GM18858 (cell line): ENCODE measurements around the gene PIGU.
"Not testable (repeated sequence)": the region's sequence is repeated elsewhere in the genome, so short reads cannot be mapped to it uniquely, and the experiment has no call there.

Experiments
- ATAC-seq: cut with Tn5 transposase; IDR thresholded peaks from one replicate; pipeline ENCODE4 v1.9.1; 2021; ENCODE audit not compliant: unreplicated experiment

PIGU gene

DNA sequence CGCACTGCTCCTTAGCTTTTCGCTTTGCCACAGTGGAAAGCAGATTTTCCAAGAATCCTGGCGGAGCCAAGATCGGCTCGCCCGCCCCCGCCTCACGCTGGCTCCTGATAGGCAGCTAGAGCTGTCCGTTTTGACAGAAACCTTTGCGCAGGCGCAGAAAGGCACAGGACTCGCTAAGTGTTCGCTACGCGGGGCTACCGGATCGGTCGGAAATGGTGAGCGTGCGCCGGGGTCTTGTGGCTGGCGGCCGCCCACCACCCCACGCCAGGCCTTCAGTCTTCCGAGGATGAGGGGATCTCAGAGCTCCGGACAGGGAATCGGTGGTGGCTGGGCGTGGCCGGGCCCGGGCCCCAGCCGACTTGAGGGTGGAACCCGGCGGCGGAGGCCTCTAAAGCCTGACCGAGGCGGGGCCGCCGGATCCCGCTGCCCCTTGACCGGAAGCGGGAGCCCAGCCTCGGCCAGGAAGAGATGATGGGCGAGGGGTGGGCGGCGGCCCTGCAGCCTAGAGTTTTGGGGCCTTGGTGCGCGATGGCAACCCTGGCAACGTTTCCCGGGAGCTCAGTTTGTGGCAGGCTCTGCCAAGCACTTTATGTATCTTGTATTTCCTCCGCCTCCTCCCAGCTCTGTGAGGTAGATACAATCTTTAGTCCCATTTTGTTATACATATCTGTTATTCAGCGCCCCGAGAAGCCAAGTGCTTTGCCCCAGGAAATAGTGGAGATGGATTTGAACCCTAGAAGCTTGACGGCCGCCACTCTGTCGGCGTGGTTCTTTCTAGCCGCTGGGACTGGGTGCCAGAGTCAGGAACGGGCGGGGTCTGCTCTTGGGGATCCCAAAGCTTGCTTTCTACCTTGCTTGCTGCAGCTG lies 160.4 kb downstream of the PIGU start, which contains the start of gene DYNLRB1:
DYNLRB1 (plus strand) TSS at position 176 of the 867 bp plus-strand sequence; CDS start at position 213, 37 bp downstream.
- peak; percentile 56 for ATAC-seq

DNA sequence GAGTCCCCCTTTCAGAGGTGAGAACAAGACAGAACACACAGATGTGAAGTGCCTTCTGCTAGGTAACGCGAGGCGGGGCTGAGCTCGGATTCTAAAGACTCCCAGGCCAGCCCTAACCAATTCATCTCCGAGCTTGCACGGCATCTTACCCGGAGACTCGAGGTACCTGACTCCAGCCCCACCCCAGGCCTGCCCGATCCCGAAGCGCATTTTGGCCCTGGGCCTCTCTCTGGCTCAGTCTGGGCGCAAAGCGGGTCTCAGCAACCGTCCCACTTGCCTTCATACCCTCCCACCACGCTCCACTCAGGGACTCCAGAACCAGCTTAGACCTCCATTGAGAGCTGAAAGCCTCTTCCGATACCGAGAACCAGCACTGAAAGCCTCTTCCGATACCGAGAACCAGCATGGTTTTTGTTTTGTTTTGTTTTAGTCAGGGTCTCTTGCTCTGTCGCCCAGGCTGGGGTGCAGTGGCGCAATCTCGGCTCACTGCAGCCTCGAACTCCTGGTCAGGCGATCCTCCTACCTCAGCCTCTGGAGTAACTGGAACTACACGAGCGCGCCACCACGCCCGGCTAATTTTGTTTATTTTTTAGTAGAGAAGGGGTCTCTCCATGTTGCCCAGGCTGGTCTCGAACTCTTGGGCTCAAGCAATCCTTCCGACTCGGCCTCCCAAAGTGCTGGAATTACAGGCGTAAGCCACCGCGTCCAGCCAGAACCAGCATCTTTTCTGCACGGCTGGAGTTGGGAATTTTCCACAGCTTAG lies 161.2 kb downstream of the PIGU start:
- peak; percentile 41 for ATAC-seq

DNA sequence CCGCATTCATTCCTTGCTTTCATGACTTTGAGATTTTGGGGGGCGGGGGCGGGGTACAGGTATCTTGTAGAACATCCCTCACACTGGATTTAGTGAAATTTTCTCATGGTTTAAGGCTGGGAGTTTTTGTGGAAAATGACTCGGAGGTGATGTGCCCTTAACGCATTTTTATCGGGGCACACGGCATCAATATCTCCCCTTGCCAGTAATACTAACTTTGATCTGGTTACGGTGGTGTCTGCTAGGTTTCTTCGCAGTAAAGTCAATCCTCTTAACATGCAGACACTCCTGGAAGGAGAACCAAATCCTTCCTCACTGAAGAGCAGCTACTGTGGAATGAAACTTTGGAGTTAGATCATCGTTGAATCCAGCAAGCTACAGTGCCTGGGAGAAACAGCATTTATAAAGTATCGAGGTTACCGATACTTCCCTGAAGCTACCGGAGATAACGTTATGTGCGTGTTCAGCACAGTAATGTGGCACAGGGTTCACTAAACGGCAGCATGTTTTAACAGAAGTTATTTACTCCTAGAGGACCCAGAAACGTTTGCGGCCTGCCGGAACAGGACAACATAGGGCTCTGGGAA lies 161.9 kb downstream of the PIGU start:
- ATAC-seq = no peak

DNA sequence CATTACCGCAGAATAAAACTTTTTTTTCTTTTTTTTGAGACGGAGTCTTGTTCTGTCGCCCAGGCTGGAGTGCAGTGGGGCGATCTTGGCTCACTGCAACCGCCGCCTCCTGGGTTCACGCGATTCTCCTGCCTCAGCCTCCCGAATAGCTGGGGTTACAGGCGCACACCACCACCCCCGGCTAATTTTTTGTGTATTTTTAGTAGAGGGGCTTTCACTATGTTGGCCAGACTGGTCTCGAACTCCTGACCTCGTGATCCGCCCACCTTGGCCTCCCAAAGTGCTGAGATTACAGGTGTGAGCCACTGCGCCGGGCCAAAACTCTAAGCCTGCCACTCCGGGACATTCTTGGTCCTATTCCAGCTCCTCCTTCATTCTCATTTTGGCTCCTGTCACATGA lies 162.9 kb downstream of the PIGU start:
- ATAC-seq = not testable (repeated sequence)

DNA sequence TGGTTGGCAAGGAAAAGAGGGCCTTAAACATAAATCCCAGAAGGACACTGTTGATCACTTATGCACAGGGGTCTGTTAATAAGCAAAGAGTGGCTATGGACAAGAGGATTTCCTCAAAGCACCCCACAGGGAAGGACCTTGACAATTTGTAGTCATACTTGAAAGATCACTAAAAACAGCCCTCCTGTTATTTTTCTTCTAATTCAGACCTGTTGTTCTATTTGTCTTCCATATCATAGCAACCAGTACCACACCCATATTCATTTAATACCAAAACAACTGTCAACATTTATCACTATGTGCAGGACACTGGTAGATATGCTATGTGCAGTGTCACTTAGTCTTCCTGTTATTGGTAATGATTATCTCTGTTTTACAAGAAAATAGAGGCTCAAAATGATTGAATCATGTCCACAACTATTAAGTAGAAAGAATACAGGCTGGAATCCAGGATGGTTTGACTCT lies 163.9 kb downstream of the PIGU start:
- no peak for ATAC-seq

DNA sequence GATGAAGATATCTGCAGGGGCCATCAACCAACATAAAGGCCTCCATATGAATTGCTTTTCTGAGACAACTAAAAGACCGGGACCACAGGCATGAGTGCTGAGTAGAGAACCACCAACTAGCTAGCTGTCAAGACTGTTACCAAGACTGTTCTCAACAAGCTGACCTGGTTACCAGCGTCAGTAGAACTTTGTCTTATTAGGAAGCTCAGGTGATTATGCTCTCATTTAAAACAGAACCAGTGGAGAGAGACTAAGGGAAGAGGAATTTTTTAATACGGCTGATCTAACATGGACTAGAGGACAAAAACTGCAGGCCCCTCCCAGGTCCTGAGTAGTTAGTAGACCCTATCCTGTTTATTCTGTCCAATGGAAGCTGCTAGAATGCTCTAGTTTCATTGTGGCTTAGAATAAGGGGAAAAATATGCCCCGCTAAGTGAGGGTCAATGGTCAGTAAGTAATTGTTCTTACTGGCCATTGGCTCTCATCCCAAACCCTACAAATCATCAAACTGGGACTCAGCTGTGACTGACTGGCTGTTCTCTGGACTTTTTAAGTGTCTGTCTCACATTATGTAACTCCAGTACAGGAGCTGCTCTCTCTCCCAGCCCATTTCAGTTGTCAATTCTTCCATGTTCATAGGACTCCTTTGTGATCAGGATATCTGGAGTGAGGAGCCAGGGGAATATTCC lies 164.5 kb downstream of the PIGU start:
- no peak for ATAC-seq

DNA sequence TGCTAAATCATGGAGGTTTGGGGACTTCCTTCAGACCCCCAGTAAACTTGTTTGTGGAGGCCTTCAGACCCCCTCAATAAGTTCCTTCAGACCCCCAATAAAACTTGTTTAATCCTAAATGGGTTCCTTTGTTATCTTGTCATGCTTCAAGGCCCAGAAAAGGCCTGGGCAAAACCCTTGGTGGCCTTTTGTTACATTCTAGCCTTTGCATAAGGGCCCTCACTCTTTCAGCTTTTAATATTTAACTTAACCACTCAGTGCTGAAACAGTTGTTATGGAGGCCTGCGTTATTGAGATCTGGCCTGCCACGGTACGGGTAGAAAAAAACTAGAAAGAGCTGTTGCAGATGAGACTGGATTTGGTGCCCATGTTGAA lies 165.0 kb downstream of the PIGU start:
- no peak for ATAC-seq

DNA sequence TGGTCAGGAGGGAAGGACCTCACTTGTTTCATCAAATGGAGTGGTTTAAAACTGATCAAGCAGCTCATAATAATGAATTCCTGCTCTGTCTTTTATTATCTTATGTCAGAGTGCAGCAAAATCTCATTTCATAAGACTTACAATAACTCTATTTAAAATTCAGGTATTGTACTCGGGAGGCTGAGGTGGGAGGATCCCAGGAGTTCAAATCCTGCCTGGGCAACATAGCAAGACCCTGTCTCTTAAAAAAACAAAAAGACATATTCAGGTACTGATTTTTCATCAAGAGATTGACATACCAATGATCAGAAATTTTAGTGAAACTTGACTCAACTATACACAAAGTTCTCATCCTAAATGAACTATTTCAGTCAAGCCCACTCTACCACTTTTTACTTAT lies 166.3 kb downstream of the PIGU start:
- no peak for ATAC-seq
